K562 (cell line): Measurements from ENCODE around the gene RBPJ. TPM values are rescaled to one million over a fixed set of nuclear protein-coding genes. Genes with fewer than 3 reads are reported as not detected.

Source experiments
- ATAC-seq: fragments of 200-7000 bp; cut with Tn5 transposase; 3 replicates; pipeline ENCODE4 v1.9.1; 2020; ENCODE audit warnings: moderate library complexity
- BruUV-seq: library from RNA; stranded (reverse); fragments of 400-500 nt; replicated peaks from 2 replicates; lab custom pipeline; 2021; lab: Mats Ljungman, UMichigan
- CTCF ChIA-PET: fragments of 300-600 bp; formaldehyde crosslinking; extraction: SDS; loops from one replicate; lab custom pipeline; 2021; ENCODE audit warnings: low intra/inter-chr PET ratio; lab: Yijun Ruan, JAX
- POLR2A ChIA-PET: fragments of 300-600, 350-650 bp; sonication (Branson Sonifier 250); formaldehyde crosslinking; extraction: SDS; loops from one replicate; lab custom pipeline; 2021; ENCODE audit warnings: antibody characterized with exemption, inconsistent platforms; lab: Yijun Ruan, JAX
- DNase-seq, 4 experiments: peaks; one replicate each; pipeline versions ENCODE4 v3.0.0 to v3.0.0-alpha.2; 2011 to 2018; ENCODE audit warnings: low spot score in 3 of 4, mixed read lengths in 3 of 4; ENCODE audit errors: extremely low read depth in 1 of 4
- FAIRE-seq: peaks from 2 replicates; lab custom pipeline; 2011; peaks lifted over from hg19 to GRCh38; lab: Jason Lieb, UNC
- H2AFZ ChIP-seq: 2 replicates; pipeline ENCODE4 v1.6.0; 2011; ENCODE audit warnings: low read depth, low read length, control low read depth, inconsistent platforms
- H3K27ac ChIP-seq: fragments of 200-600 bp; 3 replicates; pipeline ENCODE4 v1.8.0; 2011; ENCODE audit warnings: low read depth, mild to moderate bottlenecking, control low read depth, inconsistent platforms, low read length, moderate library complexity, mixed read lengths; ENCODE audit errors: extremely low read depth
- H3K27me3 ChIP-seq, 2 experiments: fragments of 300-600 bp in 1 of 2; 2 replicates in 1 of 2; 3 replicates in 1 of 2; pipeline versions ENCODE4 v1.6.0 to v1.8.0; 2011; ENCODE audit warnings: inconsistent platforms in 2 of 2, low read length in 2 of 2, mild to moderate bottlenecking in 1 of 2, mixed read lengths in 1 of 2, moderate library complexity in 1 of 2; ENCODE audit not compliant: control insufficient read depth in 2 of 2, insufficient read depth in 2 of 2
- H3K36me3 ChIP-seq: fragments of 300-600 bp; 3 replicates; pipeline ENCODE4 v1.8.0; 2011; ENCODE audit warnings: mild to moderate bottlenecking, low read length, inconsistent platforms; ENCODE audit not compliant: control insufficient read depth, insufficient read depth
- H3K4me1 ChIP-seq, 2 experiments: fragments of 200-600 bp in 1 of 2; replicated peaks in 1 of 2; 2 replicates in 1 of 2; 3 replicates in 1 of 2; pipeline versions ENCODE4 v1.5.1 to v1.8.0; 2011; ENCODE audit warnings: inconsistent platforms in 2 of 2, low read length in 2 of 2, mild to moderate bottlenecking in 1 of 2, mixed read lengths in 1 of 2, moderate library complexity in 1 of 2; ENCODE audit not compliant: control insufficient read depth in 2 of 2, insufficient read depth in 2 of 2
- H3K4me2 ChIP-seq: 2 replicates; pipeline ENCODE4 v1.6.1; 2011; ENCODE audit warnings: low read length, control low read depth, inconsistent platforms, mixed read lengths; ENCODE audit not compliant: insufficient read depth
- H3K4me3 ChIP-seq: fragments of 200-600 bp; sonication (generic), shearing (Covaris generic); 2 replicates; pipeline ENCODE4 v1.5.1; 2016; ENCODE audit warnings: control low read depth, inconsistent platforms
- H3K79me2 ChIP-seq: fragments of 200-600 bp; 3 replicates; pipeline ENCODE4 v1.8.0; 2011; ENCODE audit warnings: low read length, inconsistent platforms; ENCODE audit not compliant: control insufficient read depth, insufficient read depth
- H3K9ac ChIP-seq, 2 experiments: 2 replicates each; pipeline versions ENCODE4 v1.6.0 to v1.6.1; 2011; ENCODE audit warnings: low read depth in 2 of 2, low read length in 2 of 2, control low read depth in 1 of 2, inconsistent platforms in 1 of 2, mild to moderate bottlenecking in 1 of 2, mixed read lengths in 1 of 2; ENCODE audit not compliant: insufficient read depth in 1 of 2
- H3K9me1 ChIP-seq: one replicate; pipeline ENCODE4 v1.6.0; 2011; ENCODE audit warnings: inconsistent platforms, mild to moderate bottlenecking, low read length, moderate library complexity; ENCODE audit not compliant: control insufficient read depth, insufficient read depth
- H3K9me3 ChIP-seq: replicated peaks from 2 replicates; pipeline ENCODE4 v1.5.1; 2011; ENCODE audit warnings: low read depth, low read length, inconsistent platforms; ENCODE audit not compliant: control insufficient read depth, insufficient read depth
- H4K20me1 ChIP-seq: replicated peaks from 2 replicates; pipeline ENCODE4 v1.6.1; 2011; ENCODE audit warnings: low read length, inconsistent platforms, mixed read lengths; ENCODE audit not compliant: control insufficient read depth, insufficient read depth
- BCL6 ChIP-seq: fragments of 250-450 bp; sonication (Bioruptor Pico); IDR thresholded peaks from 2 replicates; pipeline ENCODE4 v1.4.0; 2020
- BRD9 ChIP-seq: fragments of 450-650 bp; IDR thresholded peaks from 2 replicates; pipeline ENCODE4 v1.6.1; 2018; ENCODE audit warnings: low read depth; ENCODE audit not compliant: partially characterized antibody
- DMBX1 ChIP-seq: fragments of 250-450 bp; sonication (Bioruptor Pico); IDR thresholded peaks from 2 replicates; pipeline ENCODE4 v1.8.0; 2022; ENCODE audit warnings: inconsistent platforms, mild to moderate bottlenecking, moderate library complexity, borderline replicate concordance
- FUS ChIP-seq: fragments of 200-400 bp; formaldehyde crosslinking; optimal IDR thresholded peaks from 2 replicates; pipeline ENCODE3; 2017; ENCODE audit warnings: low read depth, low read length
- HMGXB4 ChIP-seq: sonication (generic); formaldehyde crosslinking; IDR thresholded peaks from 2 replicates; pipeline ENCODE4 v1.8.1; 2023; ENCODE audit warnings: mild to moderate bottlenecking, missing genetic modification reagents
- JUNB ChIP-seq: fragments of 450-650 bp; formaldehyde crosslinking; conservative IDR thresholded peaks from 2 replicates; pipeline ENCODE4 v1.4.0; 2020; ENCODE audit warnings: mild to moderate bottlenecking
- MCM2 ChIP-seq: fragments of 450-650 bp; IDR thresholded peaks from 2 replicates; pipeline ENCODE4 v1.6.1; 2017; ENCODE audit warnings: low read depth, mild to moderate bottlenecking
- NFXL1 ChIP-seq: fragments of 450-650 bp; formaldehyde crosslinking; IDR thresholded peaks from 2 replicates; pipeline ENCODE4 v1.4.0; 2021; ENCODE audit warnings: mild to moderate bottlenecking
- NR2C1 ChIP-seq, 2 experiments: fragments of 450-650 bp; IDR thresholded peaks; 2 replicates each; pipeline ENCODE4 v1.6.1; 2017; ENCODE audit warnings: mild to moderate bottlenecking in 2 of 2, antibody characterized with exemption in 1 of 2, inconsistent platforms in 1 of 2, missing compliant biosample characterization in 1 of 2, missing genetic modification characterization in 1 of 2
- PHB2 ChIP-seq: fragments of 450-650 bp; IDR thresholded peaks from 2 replicates; pipeline ENCODE4 v1.6.1; 2017; ENCODE audit warnings: low read depth
- SNRNP70 ChIP-seq: fragments of 200-400 bp; formaldehyde crosslinking; optimal IDR thresholded peaks from 2 replicates; pipeline ENCODE3; 2017; ENCODE audit warnings: low read depth, low read length
- SREBF2 ChIP-seq: sonication (generic); formaldehyde crosslinking; IDR thresholded peaks from 2 replicates; pipeline ENCODE4 v1.4.0; 2020; ENCODE audit warnings: mild to moderate bottlenecking, missing genetic modification reagents
- ZNF121 ChIP-seq: sonication (generic); formaldehyde crosslinking; conservative IDR thresholded peaks from 2 replicates; pipeline ENCODE4 v1.8.0; 2022; ENCODE audit warnings: missing genetic modification reagents
- ZNF24 ChIP-seq: fragments of 450-650 bp; IDR thresholded peaks from 2 replicates; pipeline ENCODE4 v1.6.1; 2016
- ZNF274 ChIP-seq: IDR thresholded peaks from 2 replicates; pipeline ENCODE4 v1.6.1; 2011; ENCODE audit warnings: low read depth, mild to moderate bottlenecking, low read length, moderate library complexity, borderline replicate concordance
- ZNF277 ChIP-seq: fragments of 250-450 bp; sonication (Bioruptor Pico); IDR thresholded peaks from 2 replicates; pipeline ENCODE4 v1.8.0; 2022; ENCODE audit warnings: inconsistent platforms, mild to moderate bottlenecking, moderate library complexity, borderline replicate concordance
- ZNF347 ChIP-seq: fragments of 450-650 bp; formaldehyde crosslinking; IDR thresholded peaks from 2 replicates; pipeline ENCODE4 v1.4.0; 2020; ENCODE audit warnings: low read depth, mild to moderate bottlenecking, moderate library complexity
- ZZZ3 ChIP-seq: fragments of 450-650 bp; IDR thresholded peaks from 2 replicates; pipeline ENCODE4 v1.6.1; 2016; ENCODE audit warnings: antibody characterized with exemption, mild to moderate bottlenecking, moderate library complexity
- WGBS: fragments of 100-300 bp; shearing (Covaris generic); methylation state at CpG from one replicate; pipeline ENCODE4 v1.1.6; 2016; ENCODE audit warnings: low coverage, mixed read lengths; ENCODE audit not compliant: insufficient coverage; ENCODE audit errors: missing lambda C conversion rate; 5-methylcytosine and 5-hydroxymethylcytosine counted together
- in situ Hi-C: fragments of 300-500 bp; cut with MboI; formaldehyde crosslinking; loops from 4 replicates; pipeline ENCODE4 v1.15.0; 2018; ENCODE audit warnings: inconsistent platforms, mixed read lengths
- intact Hi-C: fragments of 100-400 bp; cut with micrococcal nuclease; formaldehyde crosslinking; loops from 2 replicates; pipeline ENCODE4 v1.14.2; 2022
- polyA plus RNA-seq, 8 experiments: library from polyadenylated mRNA; depleted of rRNA in 4 of 8; stranded (reverse) in 5 of 8; unstranded in 3 of 8; fragments of >200 nt; fragmentation: Nextera tagmentation in 2 of 8; fragmentation: Illumina TruSeq in 1 of 8; extraction: Ambion mirVana in 2 of 8; extraction: Trizol in 1 of 8; gene quantifications; 2 replicates each; pipeline versions ENCODE4 v1.2.1 to v1.2.3, GENCODE V29; 2011 to 2014; ENCODE audit warnings: inconsistent platforms in 1 of 8, missing spikeins in 1 of 8
- total RNA-seq, 7 experiments: library from RNA; depleted of rRNA in 6 of 7; stranded (reverse); fragments of >200 nt in 6 of 7; fragmentation: Illumina TruSeq in 2 of 7; extraction: Trizol in 2 of 7; gene quantifications; 2 replicates each; pipeline versions ENCODE4 v1.2.1 to v1.2.3, GENCODE V29; 2011 to 2021; ENCODE audit warnings: low replicate concordance in 1 of 7
- TF ChIP-seq, protein P1 (sequence below): fragments of 250-450 bp; sonication (Bioruptor Pico); IDR thresholded peaks from 2 replicates; pipeline ENCODE4 v1.6.1; 2021; ENCODE audit warnings: mild to moderate bottlenecking
- TF ChIP-seq, protein P2 (sequence below): fragments of 250-450 bp; sonication (Bioruptor Pico); IDR thresholded peaks from 2 replicates; pipeline ENCODE4 v1.5.1; 2021; ENCODE audit warnings: mild to moderate bottlenecking

Gene RBPJ
- total and polyA plus RNA-seq, 9 of the 15 experiments (the other 6 are each of a cell fraction or from before 2014, with no cell fraction given), result 17.2 to 49.4 (median 33.8) TPM

DNA sequence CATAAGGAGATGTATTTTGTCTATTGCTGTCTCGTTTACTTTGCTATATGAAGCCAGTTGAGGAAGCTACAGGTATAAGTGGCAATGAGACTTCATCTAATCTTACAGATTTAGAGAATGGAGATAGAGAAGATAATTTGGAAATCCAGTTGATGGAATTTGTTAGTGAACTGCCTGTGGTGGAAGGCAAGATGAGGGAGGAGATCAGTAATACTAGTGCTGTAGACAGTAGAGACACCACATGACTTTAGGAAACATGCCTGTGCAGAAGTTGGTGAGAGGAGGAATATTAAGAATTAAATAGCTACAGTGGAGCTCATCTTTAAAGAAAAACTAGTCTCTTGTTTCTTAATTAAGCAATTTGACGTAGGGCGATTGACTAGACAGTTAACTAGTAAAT is 51.3 kb downstream of the RBPJ start:
- no peak overlapping the region for H3K27ac ChIP-seq
- peaks cover 4% of the 10 kb centered on the region; the same call in 1 of the 2 replicates for H4K20me1 ChIP-seq
- 0 out of 3 replicates have a peak, but pooled peaks cover 3% of the 10 kb centered on the region for H3K36me3 ChIP-seq
- no TSS peak for BruUV-seq
- H3K4me2 ChIP-seq, result no peak overlapping the region
- in situ Hi-C loops, result no loop called here
- CTCF ChIA-PET, result no interaction called here
- FAIRE-seq (no peak), DNase-seq (no peak), ATAC-seq (no peak)
- peaks cover 30% of the 10 kb centered on the region; the same call in 2 of the 3 replicates for H3K79me2 ChIP-seq
- H3K9me1 ChIP-seq, result no peaks in the 10 kb centered on the region
- no peaks in the 10 kb centered on the region for H3K27me3 ChIP-seq
- 74% methylated on average over 3 of the region's 3 CpGs for WGBS
- peaks cover 0 to 6% of the 10 kb centered on the region in 2 experiments; a peak in 2 of 5 replicates for H3K4me1 ChIP-seq
- no peak overlapping the region for H2AFZ ChIP-seq
- no peak overlapping the region for H3K4me3 ChIP-seq
- no peak overlapping the region for H3K9ac ChIP-seq
- POLR2A ChIA-PET, result no interaction called here
- TF ChIP-seq NR2C1 (IDR thresholded peaks at IDR 0.05), result no peak
- no peak for TF ChIP-seq NR2C1 (tag; IDR thresholded peaks at IDR 0.05)
- no peak for TF ChIP-seq ZNF347 (CRISPR knock-in tag)
- no peak for TF ChIP-seq ZZZ3
- TF ChIP-seq ZNF24, result no peak
- TF ChIP-seq, protein P1, sequence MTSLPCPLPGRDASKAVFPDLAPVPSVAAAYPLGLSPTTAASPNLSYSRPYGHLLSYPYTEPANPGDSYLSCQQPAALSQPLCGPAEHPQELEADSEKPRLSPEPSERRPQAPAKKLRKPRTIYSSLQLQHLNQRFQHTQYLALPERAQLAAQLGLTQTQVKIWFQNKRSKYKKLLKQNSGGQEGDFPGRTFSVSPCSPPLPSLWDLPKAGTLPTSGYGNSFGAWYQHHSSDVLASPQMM (CRISPR knock-in tag), result no peak
- TF ChIP-seq HMGXB4 (CRISPR knock-in tag), result no peak
- no peak for TF ChIP-seq DMBX1 (CRISPR knock-in tag)
- no peak for TF ChIP-seq ZNF277 (CRISPR knock-in tag)
- no peak for TF ChIP-seq MCM2
- no peak for TF ChIP-seq SREBF2 (CRISPR knock-in tag)
- no peak for TF ChIP-seq NFXL1 (CRISPR knock-in tag)
- no peak for TF ChIP-seq JUNB (CRISPR knock-in tag)
- TF ChIP-seq PHB2, result no peak
- TF ChIP-seq SNRNP70, result no peak
- no peak for TF ChIP-seq BCL6 (CRISPR knock-in tag)
- TF ChIP-seq BRD9, result no peak
- no peak for TF ChIP-seq ZNF274
- no peak for TF ChIP-seq FUS
- no peak for TF ChIP-seq ZNF121
- TF ChIP-seq, protein P2, sequence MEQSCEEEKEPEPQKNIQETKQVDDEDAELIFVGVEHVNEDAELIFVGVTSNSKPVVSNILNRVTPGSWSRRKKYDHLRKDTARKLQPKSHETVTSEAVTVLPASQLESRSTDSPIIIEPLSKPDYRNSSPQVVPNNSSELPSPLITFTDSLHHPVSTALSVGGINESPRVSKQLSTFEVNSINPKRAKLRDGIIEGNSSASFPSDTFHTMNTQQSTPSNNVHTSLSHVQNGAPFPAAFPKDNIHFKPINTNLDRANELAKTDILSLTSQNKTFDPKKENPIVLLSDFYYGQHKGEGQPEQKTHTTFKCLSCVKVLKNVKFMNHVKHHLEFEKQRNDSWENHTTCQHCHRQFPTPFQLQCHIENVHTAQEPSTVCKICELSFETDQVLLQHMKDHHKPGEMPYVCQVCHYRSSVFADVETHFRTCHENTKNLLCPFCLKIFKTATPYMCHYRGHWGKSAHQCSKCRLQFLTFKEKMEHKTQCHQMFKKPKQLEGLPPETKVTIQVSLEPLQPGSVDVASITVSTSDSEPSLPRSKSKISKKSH, result no peak
- TF ChIP-seq, all 486 proteins: peak for 0
- no peaks in the 10 kb centered on the region for H3K9me3 ChIP-seq
- intact Hi-C loops, result no loop called here
